Loucy (cell line): ENCODE measurements around the gene ANKRD13B.

Source experiments
- H2AFZ ChIP-seq: fragments of 200-600 bp; sonication (generic); 2 replicates; pipeline ENCODE4 v1.6.0; 2016; ENCODE audit warnings: antibody characterized with exemption, mild to moderate bottlenecking, low read length, moderate library complexity
- H3F3A ChIP-seq: fragments of 200-600 bp; 2 replicates; pipeline ENCODE4 v1.6.0; 2016; ENCODE audit warnings: antibody characterized with exemption, low read depth, mild to moderate bottlenecking
- H3K27me3 ChIP-seq: fragments of 200-600 bp; sonication (generic); 2 replicates; pipeline ENCODE4 v1.6.1; 2014; ENCODE audit warnings: low read length, mild to moderate bottlenecking; ENCODE audit not compliant: insufficient read depth, poor library complexity, severe bottlenecking
- H3K36me3 ChIP-seq: fragments of 200-600 bp; sonication (generic); 2 replicates; pipeline ENCODE4 v1.6.1; 2016; ENCODE audit warnings: low read length; ENCODE audit not compliant: insufficient read depth
- H3K4me1 ChIP-seq: fragments of 200-600 bp; sonication (generic); 2 replicates; pipeline ENCODE4 v1.5.1; 2014; ENCODE audit warnings: low read length, mild to moderate bottlenecking; ENCODE audit not compliant: insufficient read depth, poor library complexity, severe bottlenecking
- H3K4me2 ChIP-seq: fragments of 200-600 bp; sonication (generic); 2 replicates; pipeline ENCODE4 v1.6.0; 2014; ENCODE audit warnings: antibody characterized with exemption, low read length, low read depth, mild to moderate bottlenecking; ENCODE audit not compliant: poor library complexity, severe bottlenecking
- H3K4me3 ChIP-seq: fragments of 200-600 bp; sonication (generic); 2 replicates; pipeline ENCODE4 v1.5.1; 2014; ENCODE audit warnings: low read length, mild to moderate bottlenecking, mixed read lengths; ENCODE audit not compliant: poor library complexity, severe bottlenecking
- H3K79me2 ChIP-seq: fragments of 200-600 bp; sonication (generic); 2 replicates; pipeline ENCODE4 v1.6.1; 2014; ENCODE audit warnings: low read length; ENCODE audit not compliant: insufficient read depth
- H3K9ac ChIP-seq: fragments of 200-600 bp; sonication (generic); 2 replicates; pipeline ENCODE4 v1.6.0; 2014; ENCODE audit warnings: mild to moderate bottlenecking, low read depth, low read length, moderate library complexity; ENCODE audit not compliant: poor library complexity, severe bottlenecking
- H3K9me2 ChIP-seq: fragments of 200-600 bp; sonication (generic); replicated peaks from 2 replicates; pipeline ENCODE4 v1.6.1; 2016; ENCODE audit warnings: low read depth, low read length, mixed read lengths
- H3K9me3 ChIP-seq: fragments of 200-600 bp; sonication (generic); 2 replicates; pipeline ENCODE4 v1.6.1; 2014; ENCODE audit warnings: mild to moderate bottlenecking, antibody characterized with exemption, low read length, low read depth; ENCODE audit not compliant: insufficient read depth
- H4K20me1 ChIP-seq: fragments of 200-600 bp; sonication (generic); 2 replicates; pipeline ENCODE4 v1.6.0; 2014; ENCODE audit warnings: antibody characterized with exemption, low read length, mild to moderate bottlenecking; ENCODE audit not compliant: insufficient read depth, poor library complexity, severe bottlenecking
- CTCF ChIP-seq: fragments of 200-600 bp; sonication (generic); conservative IDR thresholded peaks from 2 replicates; pipeline ENCODE4 v1.5.1; 2014; ENCODE audit warnings: mild to moderate bottlenecking, antibody characterized with exemption, low read length
- EZH2phosphoT487 ChIP-seq: fragments of 200-600 bp; IDR thresholded peaks from 2 replicates; pipeline ENCODE4 v1.6.1; 2018; ENCODE audit warnings: antibody characterized with exemption, mild to moderate bottlenecking, moderate library complexity, borderline replicate concordance

The ANKRD13B gene

GRCh38 chr17:29645515-29646051 lies 52.7 kb downstream of the ANKRD13B start:
- H3K4me2 ChIP-seq, result no peak overlapping the region
- no peak overlapping the region for H3K9ac ChIP-seq
- TF ChIP-seq EZH2phosphoT487 (no peak), CTCF (no peak)
- no peaks in the 10 kb centered on the region for H3K9me2 ChIP-seq
- no peaks in the 10 kb centered on the region for H3K9me3 ChIP-seq
- H3K4me3 ChIP-seq, result no peak overlapping the region
- peaks cover 13% of the 10 kb centered on the region; the same call in 1 of the 2 replicates for H3K36me3 ChIP-seq
- H3K4me1 ChIP-seq, result peaks cover 14% of the 10 kb centered on the region
- no peaks in the 10 kb centered on the region for H3F3A ChIP-seq
- H2AFZ ChIP-seq, result no peak overlapping the region
- H3K79me2 ChIP-seq, result no peaks in the 10 kb centered on the region
- H4K20me1 ChIP-seq, result no peaks in the 10 kb centered on the region
- no peaks in the 10 kb centered on the region for H3K27me3 ChIP-seq

GRCh38 chr17:29648005-29648404 lies 55.1 kb downstream of the ANKRD13B start:
- H3K9me2 ChIP-seq, result no peaks in the 10 kb centered on the region
- no peak for TF ChIP-seq EZH2phosphoT487
- TF ChIP-seq CTCF, result no peak
- H3K27me3 ChIP-seq, result no peaks in the 10 kb centered on the region
- H3K79me2 ChIP-seq, result no peaks in the 10 kb centered on the region
- H3K9me3 ChIP-seq, result no peaks in the 10 kb centered on the region
- H3F3A ChIP-seq, result no peaks in the 10 kb centered on the region
- no peak overlapping the region for H3K4me2 ChIP-seq
- H2AFZ ChIP-seq, result no peak overlapping the region
- H3K9ac ChIP-seq, result no peak overlapping the region
- peaks cover 17% of the 10 kb centered on the region; the same call in 1 of the 2 replicates for H3K36me3 ChIP-seq
- H3K4me1 ChIP-seq, result peaks cover 4% of the 10 kb centered on the region
- no peak overlapping the region for H3K4me3 ChIP-seq
- H4K20me1 ChIP-seq, result no peaks in the 10 kb centered on the region

- TF ChIP-seq EZH2phosphoT487 (no peak), CTCF (no peak)
- H3K79me2 ChIP-seq, result no peaks in the 10 kb centered on the region
These were observed 56.4 kb downstream of the ANKRD13B start for GRCh38 chr17:29649359-29649758.

More at GRCh38 chr17:29649359-29649758, 56.4 kb downstream of the ANKRD13B start:
- no peaks in the 10 kb centered on the region for H3F3A ChIP-seq
- H3K9me3 ChIP-seq, result no peaks in the 10 kb centered on the region
- no peaks in the 10 kb centered on the region for H3K27me3 ChIP-seq
- no peak overlapping the region for H3K4me2 ChIP-seq
- no peak overlapping the region for H2AFZ ChIP-seq
- H3K4me3 ChIP-seq, result no peak overlapping the region
- H3K4me1 ChIP-seq, result peaks cover 4% of the 10 kb centered on the region
- H3K36me3 ChIP-seq, result peaks cover 21% of the 10 kb centered on the region; the same call in 1 of the 2 replicates
- no peaks in the 10 kb centered on the region for H3K9me2 ChIP-seq
- no peak overlapping the region for H3K9ac ChIP-seq
- H4K20me1 ChIP-seq, result no peaks in the 10 kb centered on the region
